IPS DF 6.9 (cell line): ENCODE results near the gene HNRNPC.
"Not testable (repeated sequence)": the region's sequence is repeated elsewhere in the genome, so short reads cannot be mapped to it uniquely, and the experiment has no call there.

Experiments
- DNase-seq: peaks from one replicate; pipeline ENCODE4 v3.0.0-alpha.2; 2013; ENCODE audit warnings: low read depth, low spot score
- H3K27ac ChIP-seq: one replicate; pipeline ENCODE4 v1.5.1; 2013; ENCODE audit warnings: low read length, control low read depth
- H3K27me3 ChIP-seq: 2 replicates; pipeline ENCODE4 v1.6.1; 2013; ENCODE audit warnings: mild to moderate bottlenecking, low read length; ENCODE audit not compliant: control insufficient read depth, insufficient read depth
- H3K36me3 ChIP-seq: 2 replicates; pipeline ENCODE4 v1.6.1; 2013; ENCODE audit warnings: low read length; ENCODE audit not compliant: control insufficient read depth, insufficient read depth
- H3K4me1 ChIP-seq: 2 replicates; pipeline ENCODE4 v1.6.1; 2013; ENCODE audit warnings: low read length; ENCODE audit not compliant: control insufficient read depth, insufficient read depth
- H3K4me3 ChIP-seq: 2 replicates; pipeline ENCODE4 v1.5.1; 2013; ENCODE audit warnings: mild to moderate bottlenecking, low read length
- H3K9me3 ChIP-seq: 2 replicates; pipeline ENCODE4 v1.6.1; 2013; ENCODE audit warnings: low read length, inconsistent platforms; ENCODE audit not compliant: control insufficient read depth, insufficient read depth
- WGBS: extraction: QIAGEN DNeasy Blood & Tissue Kit; methylation state at CpG from one replicate; pipeline ENCODE4 v1.1.7; 2013; ENCODE audit warnings: mixed read lengths, missing lambda C conversion rate; ENCODE audit not compliant: insufficient read length, insufficient coverage; 5-methylcytosine and 5-hydroxymethylcytosine counted together

Gene HNRNPC

GRCh38 chr14:21258889-21259787, 10.1 kb downstream of the HNRNPC start:
- Histone ChIP-seq H3K4me3 (no peak overlapping the region), H3K36me3 (peaks cover 17% of the 10 kb centered on the region; the same call in 1 of the 2 replicates), H3K4me1 (no peaks in the 10 kb centered on the region), H3K27me3 (no peaks in the 10 kb centered on the region), H3K9me3 (no peaks in the 10 kb centered on the region), H3K27ac (no peak overlapping the region)
- 100% methylated on average over 1 of the region's 5 CpGs for WGBS
- DNase-seq, result no peak

GRCh38 chr14:21258005-21258888, 11.0 kb downstream of the HNRNPC start:
- peaks cover 13% of the 10 kb centered on the region; the same call in 1 of the 2 replicates for H3K36me3 ChIP-seq
- no peaks in the 10 kb centered on the region for H3K27me3 ChIP-seq
- H3K4me1 ChIP-seq, result no peaks in the 10 kb centered on the region
- no CpG with 5 or more reads among the region's 10 CpGs for WGBS
- no peaks in the 10 kb centered on the region for H3K9me3 ChIP-seq
- H3K4me3 ChIP-seq, result no peak overlapping the region
- no peak overlapping the region for H3K27ac ChIP-seq
- no peak for DNase-seq

- Histone ChIP-seq H3K4me3 (no peak overlapping the region), H3K36me3 (peaks cover 12% of the 10 kb centered on the region; the same call in 1 of the 2 replicates), H3K27ac (no peak overlapping the region), H3K9me3 (no peaks in the 10 kb centered on the region), H3K4me1 (no peaks in the 10 kb centered on the region), H3K27me3 (no peaks in the 10 kb centered on the region)
- no peak for DNase-seq
- WGBS, result no CpG with 5 or more reads among the region's 7 CpGs
These were observed 11.8 kb downstream of the HNRNPC start for GRCh38 chr14:21257394-21257909.

- peaks cover 12% of the 10 kb centered on the region; the same call in 1 of the 2 replicates for H3K36me3 ChIP-seq
- H3K4me3 ChIP-seq, result no peak overlapping the region
- H3K4me1 ChIP-seq, result no peaks in the 10 kb centered on the region
- no peaks in the 10 kb centered on the region for H3K9me3 ChIP-seq
- WGBS, result no CpG with 5 or more reads among the region's 10 CpGs
- no peak overlapping the region for H3K27ac ChIP-seq
- no peak for DNase-seq
- H3K27me3 ChIP-seq, result no peaks in the 10 kb centered on the region
These were observed 12.5 kb downstream of the HNRNPC start for GRCh38 chr14:21256539-21257393.

- not testable (repeated sequence) for H3K27me3 ChIP-seq, H3K9me3 ChIP-seq, H3K4me3 ChIP-seq, DNase-seq, H3K27ac ChIP-seq, H3K4me1 ChIP-seq
- no CpG with 5 or more reads among the region's 8 CpGs for WGBS
- peaks cover 16% of the 10 kb centered on the region; the same call in 1 of the 2 replicates for H3K36me3 ChIP-seq
These were observed 13.2 kb downstream of the HNRNPC start for GRCh38 chr14:21256102-21256447.

- H3K36me3 ChIP-seq, result peaks cover 16% of the 10 kb centered on the region; the same call in 1 of the 2 replicates
- H3K4me1 ChIP-seq, result no peaks in the 10 kb centered on the region
- WGBS, result no CpG with 5 or more reads among the region's 4 CpGs
- H3K9me3 ChIP-seq, result no peaks in the 10 kb centered on the region
- DNase-seq, result no peak
- H3K4me3 ChIP-seq, result no peak overlapping the region
- no peak overlapping the region for H3K27ac ChIP-seq
- no peaks in the 10 kb centered on the region for H3K27me3 ChIP-seq
These were observed 13.7 kb downstream of the HNRNPC start for GRCh38 chr14:21255385-21256101.

GRCh38 chr14:21252149-21252548, 17.1 kb downstream of the HNRNPC start:
- Histone ChIP-seq H3K36me3 (peaks cover 17% of the 10 kb centered on the region; the same call in 1 of the 2 replicates), H3K27me3 (no peaks in the 10 kb centered on the region), H3K4me1 (no peaks in the 10 kb centered on the region), H3K27ac (no peak overlapping the region), H3K9me3 (no peaks in the 10 kb centered on the region), H3K4me3 (no peak overlapping the region)
- WGBS, result no CpG with 5 or more reads among the region's 2 CpGs
- DNase-seq, result no peak

GRCh38 chr14:21251215-21251614, 18.0 kb downstream of the HNRNPC start:
- Histone ChIP-seq H3K27ac (no peak overlapping the region), H3K36me3 (peaks cover 14% of the 10 kb centered on the region; the same call in 1 of the 2 replicates), H3K4me1 (no peaks in the 10 kb centered on the region), H3K27me3 (no peaks in the 10 kb centered on the region), H3K9me3 (no peaks in the 10 kb centered on the region), H3K4me3 (no peak overlapping the region)
- no CpG with 5 or more reads among the region's 5 CpGs for WGBS
- no peak for DNase-seq

GRCh38 chr14:21248739-21249411, 20.4 kb downstream of the HNRNPC start:
- Histone ChIP-seq H3K4me3 (no peak overlapping the region), H3K27me3 (no peaks in the 10 kb centered on the region), H3K27ac (no peak overlapping the region), H3K36me3 (peaks cover 13% of the 10 kb centered on the region; the same call in 1 of the 2 replicates), H3K9me3 (no peaks in the 10 kb centered on the region), H3K4me1 (no peaks in the 10 kb centered on the region)
- no peak for DNase-seq
- no CpG with 5 or more reads among the region's 8 CpGs for WGBS
